IMR-90 (cell line): ENCODE data around the gene RASL11B. TPM values are rescaled to one million over a fixed set of nuclear protein-coding genes. Genes with fewer than 3 reads are reported as not detected.

Experiments used
- ATAC-seq: fragments of 200-7000 bp; cut with Tn5 transposase; 2 replicates; pipeline ENCODE4 v1.9.1; 2020; ENCODE audit warnings: low read depth, mild to moderate bottlenecking, moderate library complexity
- BruUV-seq: library from RNA; stranded (reverse); fragments of 400-500 nt; replicated peaks from 2 replicates; lab custom pipeline; 2021; lab: Mats Ljungman, UMichigan
- CTCF ChIA-PET: fragments of 300-600 bp; formaldehyde crosslinking; extraction: SDS; loops from one replicate; lab custom pipeline; 2021; ENCODE audit warnings: antibody characterized with exemption; lab: Yijun Ruan, JAX
- POLR2A ChIA-PET: fragments of 300-600 bp; sonication (Branson Sonifier 250); formaldehyde crosslinking; loops from one replicate; lab custom pipeline; 2022; ENCODE audit warnings: antibody characterized with exemption; ENCODE audit not compliant: unreplicated experiment; lab: Charles Lee
- DNase-seq: peaks from one replicate; pipeline ENCODE4 v3.0.0; 2013
- H2AFZ ChIP-seq: replicated peaks from 2 replicates; pipeline ENCODE3; 2013; ENCODE audit warnings: low read length, mild to moderate bottlenecking; ENCODE audit not compliant: poor library complexity
- H2AK5ac ChIP-seq: 2 replicates; pipeline ENCODE4 v1.6.1; 2013; ENCODE audit warnings: low read depth, low read length, inconsistent platforms
- H2AK9ac ChIP-seq: replicated peaks from 2 replicates; pipeline ENCODE3; 2013; ENCODE audit warnings: mild to moderate bottlenecking, low read depth, low read length, moderate library complexity; ENCODE audit not compliant: poor library complexity
- H2BK120ac ChIP-seq: 2 replicates; pipeline ENCODE4 v1.6.1; 2013; ENCODE audit warnings: low read depth, low read length, inconsistent platforms
- H2BK15ac ChIP-seq: 3 replicates; pipeline ENCODE4 v1.6.1; 2013; ENCODE audit warnings: low read depth, low read length, inconsistent platforms
- H2BK20ac ChIP-seq: 2 replicates; pipeline ENCODE4 v1.6.1; 2013; ENCODE audit warnings: low read depth, mild to moderate bottlenecking, inconsistent platforms, low read length, moderate library complexity
- H2BK5ac ChIP-seq: 2 replicates; pipeline ENCODE4 v1.6.1; 2013; ENCODE audit warnings: mild to moderate bottlenecking, low read depth, low read length, inconsistent platforms; ENCODE audit not compliant: poor library complexity, severe bottlenecking
- H3K14ac ChIP-seq: replicated peaks from 2 replicates; pipeline ENCODE4 v1.6.1; 2013; ENCODE audit warnings: low read depth, low read length, inconsistent platforms
- H3K18ac ChIP-seq: 2 replicates; pipeline ENCODE4 v1.6.1; 2013; ENCODE audit warnings: low read depth, low read length, control low read depth
- H3K23ac ChIP-seq: 2 replicates; pipeline ENCODE4 v1.6.1; 2013; ENCODE audit warnings: low read depth, low read length, inconsistent platforms
- H3K27ac ChIP-seq: 2 replicates; pipeline ENCODE4 v1.5.1; 2013; ENCODE audit warnings: mild to moderate bottlenecking, control low read depth, low read length; ENCODE audit not compliant: insufficient read depth
- H3K27me3 ChIP-seq: 2 replicates; pipeline ENCODE4 v1.6.1; 2013; ENCODE audit warnings: low read length; ENCODE audit not compliant: control insufficient read depth, insufficient read depth
- H3K36me3 ChIP-seq: 2 replicates; pipeline ENCODE4 v1.6.1; 2013; ENCODE audit warnings: low read length, mixed read lengths; ENCODE audit not compliant: control insufficient read depth, insufficient read depth
- H3K4ac ChIP-seq: 2 replicates; pipeline ENCODE4 v1.6.1; 2013; ENCODE audit warnings: low read depth, low read length, inconsistent platforms
- H3K4me1 ChIP-seq: 2 replicates; pipeline ENCODE4 v1.6.1; 2013; ENCODE audit warnings: low read length, mixed read lengths; ENCODE audit not compliant: control insufficient read depth, insufficient read depth
- H3K4me2 ChIP-seq: 2 replicates; pipeline ENCODE4 v1.6.1; 2013; ENCODE audit warnings: low read depth, mild to moderate bottlenecking, control low read depth, low read length, moderate library complexity
- H3K4me3 ChIP-seq: 2 replicates; pipeline ENCODE4 v1.5.1; 2013; ENCODE audit warnings: low read depth, mild to moderate bottlenecking, control low read depth, low read length, moderate library complexity; ENCODE audit not compliant: insufficient read depth
- H3K56ac ChIP-seq: 2 replicates; pipeline ENCODE4 v1.6.1; 2013; ENCODE audit warnings: low read length, inconsistent platforms; ENCODE audit not compliant: insufficient read depth; ENCODE audit errors: extremely low read depth
- H3K79me1 ChIP-seq, 2 experiments: 2 replicates each; pipeline ENCODE4 v1.6.1; 2013; ENCODE audit warnings: low read length in 2 of 2, inconsistent platforms in 1 of 2, low read depth in 1 of 2
- H3K9ac ChIP-seq: 2 replicates; pipeline ENCODE4 v1.6.1; 2013; ENCODE audit warnings: low read depth, low read length, control low read depth
- H3K9me1 ChIP-seq: 2 replicates; pipeline ENCODE4 v1.6.1; 2013; ENCODE audit warnings: low read length, inconsistent platforms; ENCODE audit not compliant: insufficient read depth
- H3K9me3 ChIP-seq: 2 replicates; pipeline ENCODE4 v1.6.1; 2013; ENCODE audit warnings: low read length; ENCODE audit not compliant: control insufficient read depth, insufficient read depth
- H4K20me1 ChIP-seq: 2 replicates; pipeline ENCODE4 v1.6.1; 2013; ENCODE audit warnings: low read length, inconsistent platforms; ENCODE audit not compliant: insufficient read depth
- H4K5ac ChIP-seq: 2 replicates; pipeline ENCODE4 v1.6.1; 2013; ENCODE audit warnings: mild to moderate bottlenecking, low read depth, low read length, control low read depth
- H4K8ac ChIP-seq, 2 experiments: 2 replicates each; pipeline ENCODE4 v1.6.1; 2013; ENCODE audit warnings: low read depth in 2 of 2, low read length in 2 of 2, control low read depth in 1 of 2, inconsistent platforms in 1 of 2
- H4K91ac ChIP-seq: 2 replicates; pipeline ENCODE4 v1.6.1; 2013; ENCODE audit warnings: low read depth, low read length, inconsistent platforms; ENCODE audit not compliant: insufficient read depth
- BHLHE40 ChIP-seq: fragments of 150-350 bp; IDR thresholded peaks from 2 replicates; pipeline ENCODE4 v1.6.1; 2016; ENCODE audit warnings: mild to moderate bottlenecking, low read depth, low read length
- CEBPB ChIP-seq: IDR thresholded peaks from 2 replicates; pipeline ENCODE4 v1.6.1; 2012; ENCODE audit warnings: low read depth, low read length, improper control_type of control experiment
- CHD1 ChIP-seq: IDR thresholded peaks from 2 replicates; pipeline ENCODE4 v1.6.1; 2012; ENCODE audit warnings: low read depth, low read length, improper control_type of control experiment
- CTCF ChIP-seq: conservative IDR thresholded peaks from 2 replicates; pipeline ENCODE4 v1.5.1; 2012; ENCODE audit warnings: mild to moderate bottlenecking, low read depth, low read length, improper control_type of control experiment
- FOS ChIP-seq: fragments of 150-350 bp; IDR thresholded peaks from 2 replicates; pipeline ENCODE4 v1.6.1; 2016; ENCODE audit warnings: low read depth, low read length
- MAFK ChIP-seq: IDR thresholded peaks from 2 replicates; pipeline ENCODE4 v1.6.1; 2012; ENCODE audit warnings: low read depth, low read length, improper control_type of control experiment
- MXI1 ChIP-seq: IDR thresholded peaks from 2 replicates; pipeline ENCODE4 v1.6.1; 2012; ENCODE audit warnings: low read depth, mild to moderate bottlenecking, low read length, moderate library complexity, borderline replicate concordance
- NFE2L2 ChIP-seq: fragments of 150-350 bp; IDR thresholded peaks from 2 replicates; pipeline ENCODE4 v1.6.1; 2016; ENCODE audit warnings: low read depth, mild to moderate bottlenecking, low read length
- POLR2A ChIP-seq: IDR thresholded peaks from 2 replicates; pipeline ENCODE4 v1.6.1; 2012; ENCODE audit warnings: mild to moderate bottlenecking, low read depth, low read length
- RAD21 ChIP-seq: IDR thresholded peaks from 2 replicates; pipeline ENCODE4 v1.6.1; 2012; ENCODE audit warnings: low read length, improper control_type of control experiment
- RCOR1 ChIP-seq: IDR thresholded peaks from 2 replicates; pipeline ENCODE4 v1.6.1; 2012; ENCODE audit warnings: mild to moderate bottlenecking, low read length, improper control_type of control experiment; ENCODE audit not compliant: insufficient replicate concordance
- RFX5 ChIP-seq: IDR thresholded peaks from 2 replicates; pipeline ENCODE4 v1.8.0; 2012; ENCODE audit warnings: low read depth, mild to moderate bottlenecking, low read length, moderate library complexity
- SMC3 ChIP-seq: fragments of 150-350 bp; IDR thresholded peaks from 2 replicates; pipeline ENCODE4 v1.6.1; 2016; ENCODE audit warnings: low read depth, mild to moderate bottlenecking, antibody characterized with exemption, low read length, moderate library complexity
- USF2 ChIP-seq: fragments of 150-350 bp; IDR thresholded peaks from 2 replicates; pipeline ENCODE4 v1.6.1; 2017; ENCODE audit warnings: mild to moderate bottlenecking, antibody characterized with exemption, low read length, low read depth
- WGBS, 2 experiments: methylation state at CpG; one replicate each; pipeline versions ENCODE4 v1.1.5 to v1.1.7; 2013; ENCODE audit warnings: missing lambda C conversion rate in 2 of 2; ENCODE audit not compliant: insufficient read length in 1 of 2; ENCODE audit errors: extremely low coverage in 2 of 2; 5-methylcytosine and 5-hydroxymethylcytosine counted together
- dilution Hi-C: fragments of 300-500 bp; cut with HindIII; formaldehyde crosslinking; loops from one replicate; pipeline ENCODE4 v1.14.3; 2018; ENCODE audit warnings: low sequenced_read_pairs; ENCODE audit not compliant: unreplicated experiment
- in situ Hi-C: fragments of 300-500 bp; cut with MboI; formaldehyde crosslinking; loops from 3 replicates; pipeline ENCODE4 v1.14.3; 2019; ENCODE audit warnings: low sequenced_read_pairs, inconsistent platforms, mixed read lengths
- intact Hi-C: fragments of 100-400 bp; cut with micrococcal nuclease; formaldehyde crosslinking; loops from 2 replicates; pipeline ENCODE4 v1.10.0; 2022
- polyA plus RNA-seq, 3 experiments: library from polyadenylated mRNA; depleted of rRNA; stranded (reverse); fragments of >200 nt; gene quantifications; 2 replicates each; pipeline ENCODE4 v1.2.3, GENCODE V29; 2012; ENCODE audit warnings: low replicate concordance in 1 of 3
- total RNA-seq: library from RNA; depleted of rRNA; stranded (reverse); fragments of >200 nt; gene quantifications from 2 replicates; pipeline ENCODE4 v1.2.3, GENCODE V29; 2012

RASL11B gene
- total and polyA plus RNA-seq, 2 of the 4 experiments (the other 2 are of a cell fraction): 0.18 to 0.31 TPM

- TF ChIP-seq RCOR1: no peak
Observed at GRCh38 chr4:52861171-52861823, 820 bp upstream of the RASL11B start (continued).

- in situ Hi-C loops (no loop called here), dilution Hi-C loops (no loop called here), intact Hi-C loops (loop anchor here (2.0 to 10.0 kb wide), 6 partner anchors 95 to 488 kb away; partner anchors contain the start of gene USP46)
- no peak overlapping the region for H2BK15ac ChIP-seq
- H3K27ac ChIP-seq: peak overlapping the region; percentile 22; the same call in 1 of the 2 replicates
- peak overlapping the region; percentile 41; the same call in 1 of the 2 replicates for H3K56ac ChIP-seq
- peak overlapping the region; percentile 71 for H3K4ac ChIP-seq
- peak; percentile 7 for ATAC-seq
- H3K9ac ChIP-seq: peak overlapping the region; percentile 70
- no peak overlapping the region for H2BK5ac ChIP-seq
- H4K5ac ChIP-seq: no peak overlapping the region
- H2AFZ ChIP-seq: peak overlapping the region; percentile 89
- no peaks in the 10 kb centered on the region for H4K20me1 ChIP-seq
- no peak overlapping the region for H2BK20ac ChIP-seq
- H3K23ac ChIP-seq: peak overlapping the region; percentile 67
- POLR2A ChIA-PET: no interaction called here
- no peaks in the 10 kb centered on the region; a peak in 1 of 4 replicates for H3K79me1 ChIP-seq
- H2BK120ac ChIP-seq: peak overlapping the region; percentile 56; the same call in 1 of the 2 replicates
- no peak overlapping the region for H2AK5ac ChIP-seq
- H3K27me3 ChIP-seq: peaks cover 8% of the 10 kb centered on the region
- no peak overlapping the region; the same call in 1 of the 2 replicates for H3K18ac ChIP-seq
- H2AK9ac ChIP-seq: peak overlapping the region; percentile 44
- WGBS, 2 experiments: 0% methylated on average over 3 of the region's 23 CpGs; no CpG with 5 or more reads in 1 of the 2 experiments
- no peak for DNase-seq
- CTCF ChIA-PET: no interaction called here
- peak overlapping the region; percentile 37; the same call in 1 of the 2 replicates for H4K91ac ChIP-seq
- H3K9me1 ChIP-seq: peaks cover 7% of the 10 kb centered on the region; the same call in 1 of the 2 replicates
- peak overlapping the region; percentile 89 for H3K4me3 ChIP-seq
- BruUV-seq: no TSS peak
- H3K4me1 ChIP-seq: peaks cover 9% of the 10 kb centered on the region
- peak overlapping the region in 1 of 2 experiments; percentile 28; a peak in 1 of 4 replicates for H4K8ac ChIP-seq
- H3K36me3 ChIP-seq: peaks cover 14% of the 10 kb centered on the region
- peaks cover 5% of the 10 kb centered on the region for H3K9me3 ChIP-seq
- peak overlapping the region; percentile 77 for H3K4me2 ChIP-seq
- peak overlapping the region; percentile 63; the same call in 1 of the 2 replicates for H3K14ac ChIP-seq
- TF ChIP-seq FOS (no peak), CTCF (no peak), USF2 (no peak), MAFK (no peak), POLR2A (no peak), RCOR1 (no peak), NFE2L2 (no peak), CEBPB (no peak), RAD21 (no peak), CHD1 (no peak), SMC3 (no peak), BHLHE40 (no peak), RFX5 (no peak), MXI1 (no peak)
Observed at GRCh38 chr4:52862639-52863161, 583 bp downstream of the RASL11B start.
